ENCODE data around the gene INO80B. TPM values are rescaled to one million over a fixed set of nuclear protein-coding genes. Genes with fewer than 3 reads are reported as not detected.

INO80B gene
- polyA plus RNA-seq, 1 of the 3 experiments (the other 2 are of a cell fraction): 41.7 TPM

- H3K4me3 ChIP-seq (ENCODE audit: low read depth in 2 of 2, low read length in 1 of 2): no peak overlapping the region
- H3K4me1 ChIP-seq (ENCODE audit: control insufficient read depth in 1 of 2, insufficient read depth in 2 of 2, low read depth in 1 of 2, low read length in 1 of 2): peaks cover 0 to 2% of the 10 kb centered on the region in 2 experiments; a peak in 1 of 4 replicates
- no peaks in the 10 kb centered on the region for H3K9me3 ChIP-seq
- no peaks in the 10 kb centered on the region for H3K27me3 ChIP-seq (ENCODE audit: insufficient read depth)
- no peaks in the 10 kb centered on the region for H3K36me3 ChIP-seq (replicated peaks in 1 of 2; ENCODE audit: control insufficient read depth in 1 of 2, insufficient read depth in 2 of 2, low read length in 1 of 2)
- H3F3A ChIP-seq (replicated peaks; ENCODE audit: insufficient read depth): peaks cover 4% of the 10 kb centered on the region
- no peak overlapping the region for H3K27ac ChIP-seq (ENCODE audit: low read depth in 2 of 2, low read length in 1 of 2)
- no peak overlapping the region for H3K4me2 ChIP-seq
- peak; percentile 47 for DNase-seq
- no peaks in the 10 kb centered on the region for H4K20me1 ChIP-seq (ENCODE audit: insufficient read depth)
- ChIA-PET POLR2A (no interaction called here), CTCF (no interaction called here)
- WGBS (ENCODE audit: low lambda C conversion rate): 56% methylated on average over 3 of the region's 3 CpGs
- H2AFZ ChIP-seq (ENCODE audit: low read depth): no peak overlapping the region
- H3K79me2 ChIP-seq (ENCODE audit: insufficient read depth): no peaks in the 10 kb centered on the region
- no peak for TF ChIP-seq RCOR1 (IDR thresholded peaks at IDR 0.05; ENCODE audit: low read length)
- TF ChIP-seq CHD2 (IDR thresholded peaks at IDR 0.05; ENCODE audit: low read length, partially characterized antibody): no peak
- no peak for TF ChIP-seq GABPA (IDR thresholded peaks at IDR 0.05; ENCODE audit: low read depth)
- TF ChIP-seq SMC3 (IDR thresholded peaks at IDR 0.05; ENCODE audit: low read depth, low read length): no peak
- peak; percentile 16; the same call in 1 of the 2 replicates for TF ChIP-seq RAD21 (IDR thresholded peaks at IDR 0.05; ENCODE audit: low read length)
- no peak for TF ChIP-seq YY1 (IDR thresholded peaks at IDR 0.05; ENCODE audit: low read depth)
- TF ChIP-seq, protein P1, sequence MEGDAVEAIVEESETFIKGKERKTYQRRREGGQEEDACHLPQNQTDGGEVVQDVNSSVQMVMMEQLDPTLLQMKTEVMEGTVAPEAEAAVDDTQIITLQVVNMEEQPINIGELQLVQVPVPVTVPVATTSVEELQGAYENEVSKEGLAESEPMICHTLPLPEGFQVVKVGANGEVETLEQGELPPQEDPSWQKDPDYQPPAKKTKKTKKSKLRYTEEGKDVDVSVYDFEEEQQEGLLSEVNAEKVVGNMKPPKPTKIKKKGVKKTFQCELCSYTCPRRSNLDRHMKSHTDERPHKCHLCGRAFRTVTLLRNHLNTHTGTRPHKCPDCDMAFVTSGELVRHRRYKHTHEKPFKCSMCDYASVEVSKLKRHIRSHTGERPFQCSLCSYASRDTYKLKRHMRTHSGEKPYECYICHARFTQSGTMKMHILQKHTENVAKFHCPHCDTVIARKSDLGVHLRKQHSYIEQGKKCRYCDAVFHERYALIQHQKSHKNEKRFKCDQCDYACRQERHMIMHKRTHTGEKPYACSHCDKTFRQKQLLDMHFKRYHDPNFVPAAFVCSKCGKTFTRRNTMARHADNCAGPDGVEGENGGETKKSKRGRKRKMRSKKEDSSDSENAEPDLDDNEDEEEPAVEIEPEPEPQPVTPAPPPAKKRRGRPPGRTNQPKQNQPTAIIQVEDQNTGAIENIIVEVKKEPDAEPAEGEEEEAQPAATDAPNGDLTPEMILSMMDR (IDR thresholded peaks at IDR 0.05): peak; percentile 23; the same call in 1 of the 2 replicates
- H3K9me2 ChIP-seq: no peaks in the 10 kb centered on the region
- H3K9ac ChIP-seq: no peak overlapping the region
Measured at GRCh38 chr2:74416778-74417177, 38.1 kb upstream of the INO80B start.

GRCh38 chr2:74417197-74417596 lies 37.7 kb upstream of the INO80B start:
- ChIA-PET POLR2A (no interaction called here), CTCF (no interaction called here)
- no peaks in the 10 kb centered on the region for H4K20me1 ChIP-seq (ENCODE audit: insufficient read depth)
- H3K4me2 ChIP-seq: no peak overlapping the region
- H3K9me3 ChIP-seq: no peaks in the 10 kb centered on the region
- DNase-seq: peak; percentile 16
- no peak overlapping the region for H3K4me3 ChIP-seq (ENCODE audit: low read depth in 2 of 2, low read length in 1 of 2)
- 80% methylated on average over 1 of the region's 3 CpGs for WGBS (ENCODE audit: low lambda C conversion rate)
- H3K79me2 ChIP-seq (ENCODE audit: insufficient read depth): no peaks in the 10 kb centered on the region
- no peak overlapping the region for H3K27ac ChIP-seq (ENCODE audit: low read depth in 2 of 2, low read length in 1 of 2)
- peaks cover 0 to 4% of the 10 kb centered on the region in 2 experiments; a peak in 1 of 4 replicates for H3K4me1 ChIP-seq (ENCODE audit: control insufficient read depth in 1 of 2, insufficient read depth in 2 of 2, low read depth in 1 of 2, low read length in 1 of 2)
- H3F3A ChIP-seq (replicated peaks; ENCODE audit: insufficient read depth): peaks cover 4% of the 10 kb centered on the region
- no peaks in the 10 kb centered on the region for H3K9me2 ChIP-seq
- H3K36me3 ChIP-seq (replicated peaks in 1 of 2; ENCODE audit: control insufficient read depth in 1 of 2, insufficient read depth in 2 of 2, low read length in 1 of 2): no peaks in the 10 kb centered on the region
- H3K9ac ChIP-seq: no peak overlapping the region
- no peaks in the 10 kb centered on the region for H3K27me3 ChIP-seq (ENCODE audit: insufficient read depth)
- no peak overlapping the region for H2AFZ ChIP-seq (ENCODE audit: low read depth)
- TF ChIP-seq SIN3A (IDR thresholded peaks at IDR 0.05; ENCODE audit: borderline replicate concordance, low read depth, low read length) (no peak), MXI1 (IDR thresholded peaks at IDR 0.05; ENCODE audit: low read depth, low read length) (no peak), RCOR1 (IDR thresholded peaks at IDR 0.05; ENCODE audit: low read length) (no peak), GATA2 (CRISPR knock-in tag; IDR thresholded peaks at IDR 0.05) (no peak), MEF2A (IDR thresholded peaks at IDR 0.05; ENCODE audit: borderline replicate concordance, low read depth) (no peak), GABPA (IDR thresholded peaks at IDR 0.05; ENCODE audit: low read depth) (no peak), FOXM1 (IDR thresholded peaks at IDR 0.05; ENCODE audit: low read depth) (no peak)
- TF ChIP-seq, protein P1 (IDR thresholded peaks at IDR 0.05): no peak
